Muscle layer of colon (tissue), 2 donors: ENCODE data around the gene CDK7.

Experiments
- H3K27ac ChIP-seq: one replicate; pipeline ENCODE4 v1.7.0; 2013; ENCODE audit warnings: low read depth, mild to moderate bottlenecking, low read length, moderate library complexity
- H3K27me3 ChIP-seq, 2 donors: one replicate each; pipeline ENCODE4 v1.7.0; 2013; ENCODE audit warnings: low read length in 2 of 2, mild to moderate bottlenecking in 2 of 2; ENCODE audit not compliant: insufficient read depth in 2 of 2, control insufficient read depth in 1 of 2
- H3K36me3 ChIP-seq: one replicate; pipeline ENCODE4 v1.7.0; 2013; ENCODE audit warnings: mild to moderate bottlenecking, low read length; ENCODE audit not compliant: insufficient read depth
- H3K4me1 ChIP-seq: one replicate; pipeline ENCODE4 v1.7.0; 2013; ENCODE audit warnings: mild to moderate bottlenecking, low read length; ENCODE audit not compliant: insufficient read depth
- H3K4me3 ChIP-seq, 2 donors: one replicate each; pipeline ENCODE4 v1.7.0; 2013; ENCODE audit warnings: low read length in 2 of 2, low read depth in 1 of 2, mild to moderate bottlenecking in 1 of 2, moderate library complexity in 1 of 2
- H3K9ac ChIP-seq: one replicate; pipeline ENCODE4 v1.7.0; 2013; ENCODE audit warnings: low read length
- H3K9me3 ChIP-seq: one replicate; pipeline ENCODE4 v1.7.0; 2013; ENCODE audit warnings: mild to moderate bottlenecking, low read length
- donor health status: abdominal sarcoma.
- donor health status: Adenocarcinoma of cecum.

CDK7 gene

GRCh38 chr5:69299625-69300024, 64.9 kb downstream of the CDK7 start:
- Histone ChIP-seq H3K27ac (no peak overlapping the region), H3K4me1 (no peaks in the 10 kb centered on the region), H3K4me3 (no peak overlapping the region), H3K9ac (no peak overlapping the region), H3K36me3 (no peaks in the 10 kb centered on the region), H3K27me3 (no peaks in the 10 kb centered on the region), H3K9me3 (no peaks in the 10 kb centered on the region)

GRCh38 chr5:69300537-69301203, 66.0 kb downstream of the CDK7 start:
- H3K27ac ChIP-seq, result no peak overlapping the region
- H3K9me3 ChIP-seq, result no peaks in the 10 kb centered on the region
- H3K4me1 ChIP-seq, result no peaks in the 10 kb centered on the region
- H3K9ac ChIP-seq, result no peak overlapping the region
- H3K4me3 ChIP-seq, result no peak overlapping the region
- H3K27me3 ChIP-seq, result no peaks in the 10 kb centered on the region
- no peaks in the 10 kb centered on the region for H3K36me3 ChIP-seq

- Histone ChIP-seq H3K9ac (no peak overlapping the region), H3K4me3 (no peak overlapping the region), H3K36me3 (no peaks in the 10 kb centered on the region)
Observed at GRCh38 chr5:69305512-69305911, 70.8 kb downstream of the CDK7 start.

GRCh38 chr5:69308046-69308553, 73.4 kb downstream of the CDK7 start:
- Histone ChIP-seq H3K27me3 (no peaks in the 10 kb centered on the region), H3K9me3 (no peaks in the 10 kb centered on the region), H3K4me1 (no peaks in the 10 kb centered on the region), H3K4me3 (no peak overlapping the region), H3K36me3 (peaks cover 5% of the 10 kb centered on the region), H3K9ac (no peak overlapping the region), H3K27ac (no peak overlapping the region)

More at GRCh38 chr5:69305512-69305911, 70.8 kb downstream of the CDK7 start:
- Histone ChIP-seq H3K27ac (no peak overlapping the region), H3K9me3 (no peaks in the 10 kb centered on the region), H3K4me1 (no peaks in the 10 kb centered on the region), H3K27me3 (no peaks in the 10 kb centered on the region)

GRCh38 chr5:69309380-69309779, 74.7 kb downstream of the CDK7 start:
- H3K4me1 ChIP-seq, result no peaks in the 10 kb centered on the region
- H3K27ac ChIP-seq, result no peak overlapping the region
- no peaks in the 10 kb centered on the region for H3K9me3 ChIP-seq
- H3K4me3 ChIP-seq, result no peak overlapping the region
- peaks cover 5% of the 10 kb centered on the region for H3K36me3 ChIP-seq
- H3K27me3 ChIP-seq, result no peaks in the 10 kb centered on the region
- no peak overlapping the region for H3K9ac ChIP-seq

GRCh38 chr5:69312459-69313160, 77.9 kb downstream of the CDK7 start:
- Histone ChIP-seq H3K36me3 (peaks cover 5% of the 10 kb centered on the region), H3K4me3 (no peak overlapping the region), H3K4me1 (no peaks in the 10 kb centered on the region), H3K9ac (no peak overlapping the region), H3K27me3 (no peaks in the 10 kb centered on the region), H3K27ac (no peak overlapping the region), H3K9me3 (no peaks in the 10 kb centered on the region)

GRCh38 chr5:69313428-69313827, 78.7 kb downstream of the CDK7 start:
- Histone ChIP-seq H3K27me3 (no peaks in the 10 kb centered on the region), H3K4me1 (no peaks in the 10 kb centered on the region), H3K9ac (no peak overlapping the region), H3K27ac (no peak overlapping the region), H3K36me3 (peaks cover 5% of the 10 kb centered on the region), H3K4me3 (no peak overlapping the region), H3K9me3 (no peaks in the 10 kb centered on the region)

GRCh38 chr5:69315972-69316371, 81.3 kb downstream of the CDK7 start:
- Histone ChIP-seq H3K9ac (no peak overlapping the region), H3K36me3 (peaks cover 5% of the 10 kb centered on the region), H3K4me1 (no peaks in the 10 kb centered on the region), H3K27ac (no peak overlapping the region), H3K4me3 (no peak overlapping the region), H3K9me3 (no peaks in the 10 kb centered on the region), H3K27me3 (no peaks in the 10 kb centered on the region)

GRCh38 chr5:69317391-69317790, 82.7 kb downstream of the CDK7 start:
- H3K4me1 ChIP-seq, result no peaks in the 10 kb centered on the region
- H3K4me3 ChIP-seq, result no peak overlapping the region
- no peak overlapping the region for H3K27ac ChIP-seq
- H3K27me3 ChIP-seq, result no peaks in the 10 kb centered on the region
- H3K9me3 ChIP-seq, result no peaks in the 10 kb centered on the region
- no peak overlapping the region for H3K9ac ChIP-seq
- H3K36me3 ChIP-seq, result peaks cover 5% of the 10 kb centered on the region

- Histone ChIP-seq H3K27ac (no peak overlapping the region), H3K36me3 (no peaks in the 10 kb centered on the region), H3K9ac (no peak overlapping the region)
Observed at GRCh38 chr5:69326365-69326764, 91.7 kb downstream of the CDK7 start.

More at GRCh38 chr5:69326365-69326764, 91.7 kb downstream of the CDK7 start:
- Histone ChIP-seq H3K27me3 (no peaks in the 10 kb centered on the region), H3K4me3 (no peak overlapping the region), H3K4me1 (no peaks in the 10 kb centered on the region), H3K9me3 (no peaks in the 10 kb centered on the region)
